Activated naive CD8-positive, alpha-beta T cell treated with anti-CD3 and anti-CD28 coated beads for 36 hours (primary cell): Measurements from ENCODE around the gene ASPHD1. TPM values are rescaled to one million over a fixed set of nuclear protein-coding genes. Genes with fewer than 3 reads are reported as not detected.
"Not testable (repeated sequence)": the region's sequence is repeated elsewhere in the genome, so short reads cannot be mapped to it uniquely, and the experiment has no call there.

Experiments used
- DNase-seq: peaks from one replicate; pipeline ENCODE4 v3.0.0; 2021
- H3K27ac Mint-ChIP-seq: one replicate; pipeline ENCODE4 v1.8.0; 2022; ENCODE audit warnings: mild to moderate bottlenecking, moderate library complexity, mixed read lengths
- H3K27me3 Mint-ChIP-seq: one replicate; pipeline ENCODE4 v1.8.0; 2022; ENCODE audit warnings: mild to moderate bottlenecking, mixed read lengths
- H3K36me3 Mint-ChIP-seq: one replicate; pipeline ENCODE4 v1.8.0; 2021; ENCODE audit warnings: mild to moderate bottlenecking, mixed read lengths
- H3K4me1 Mint-ChIP-seq: one replicate; pipeline ENCODE4 v1.8.0; 2021; ENCODE audit warnings: mixed read lengths
- H3K4me3 Mint-ChIP-seq: one replicate; pipeline ENCODE4 v1.8.0; 2022; ENCODE audit warnings: mild to moderate bottlenecking, moderate library complexity, mixed read lengths
- H3K9me3 Mint-ChIP-seq: one replicate; pipeline ENCODE4 v1.8.0; 2022; ENCODE audit warnings: mixed read lengths
- total RNA-seq, 2 experiments: library from RNA; stranded (reverse); gene quantifications; one replicate each; pipeline ENCODE4 v1.2.3, GENCODE V29; 2021

ASPHD1 gene
- total RNA-seq, 2 experiments from 2014 or later, result 1.3 to 2.0 TPM

DNA sequence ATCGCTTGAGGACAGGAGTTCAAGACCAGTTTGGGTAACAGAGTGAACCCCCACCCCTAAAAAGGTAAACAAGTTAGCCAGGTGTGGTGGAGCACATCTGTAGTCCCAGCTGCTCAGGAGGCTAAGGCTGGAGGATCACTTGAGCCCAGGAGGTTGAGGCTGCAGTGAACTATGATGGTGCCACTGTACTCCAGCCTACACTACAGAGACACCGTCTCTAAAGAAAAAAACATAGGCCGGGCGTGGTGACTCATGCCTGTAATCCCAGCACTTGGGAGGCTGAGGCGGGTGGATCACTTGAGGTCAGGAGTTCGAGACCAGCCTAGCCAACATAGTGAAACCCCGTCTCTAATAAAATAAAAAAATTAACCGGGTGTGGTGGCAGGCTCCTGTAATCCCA lies 31.2 kb upstream of the ASPHD1 start:
- not testable (repeated sequence) for H3K36me3 Mint-ChIP-seq, H3K4me1 Mint-ChIP-seq, DNase-seq, H3K27me3 Mint-ChIP-seq, H3K9me3 Mint-ChIP-seq, H3K27ac Mint-ChIP-seq, H3K4me3 Mint-ChIP-seq

DNA sequence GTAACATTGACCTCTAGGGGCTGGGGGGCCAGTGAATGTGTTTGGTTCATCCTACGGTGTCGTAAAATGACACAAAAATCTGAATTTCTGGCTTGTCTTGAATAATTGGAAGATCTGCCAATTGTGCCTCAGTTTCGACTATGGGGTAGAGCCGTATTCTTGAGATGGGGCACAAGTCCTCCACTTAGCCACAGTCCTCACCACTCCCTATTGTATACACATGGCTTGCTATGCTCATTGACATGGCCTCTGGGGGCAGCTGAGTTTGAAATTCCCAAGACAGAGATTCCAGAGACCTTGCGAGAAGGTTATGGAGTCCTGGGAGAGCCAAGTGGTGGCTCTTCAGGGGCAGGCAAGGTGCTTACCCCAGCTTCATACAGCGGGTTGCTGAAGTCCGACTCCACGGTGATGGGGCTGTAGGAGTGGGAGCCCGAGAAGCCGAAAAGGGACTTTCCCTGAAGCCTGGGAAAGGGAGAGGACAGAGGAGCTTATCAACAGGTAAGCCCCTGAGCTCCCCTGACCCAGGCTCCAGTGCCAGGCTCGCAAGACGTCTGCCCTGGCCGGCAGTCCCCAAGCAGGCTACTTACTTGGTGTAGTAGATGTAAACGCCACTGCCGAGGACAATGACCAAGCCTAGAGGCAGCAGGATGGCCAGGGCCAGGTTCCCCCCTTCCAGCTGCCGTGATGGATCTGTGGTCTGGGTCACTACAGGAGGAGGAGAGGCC lies 28.3 kb upstream of the ASPHD1 start:
- H3K36me3 Mint-ChIP-seq, result no peaks in the 10 kb centered on the region
- no peak overlapping the region for H3K4me3 Mint-ChIP-seq
- H3K9me3 Mint-ChIP-seq, result no peaks in the 10 kb centered on the region
- H3K27me3 Mint-ChIP-seq, result peaks cover 14% of the 10 kb centered on the region
- no peak overlapping the region for H3K27ac Mint-ChIP-seq
- DNase-seq, result no peak
- H3K4me1 Mint-ChIP-seq, result no peaks in the 10 kb centered on the region

DNA sequence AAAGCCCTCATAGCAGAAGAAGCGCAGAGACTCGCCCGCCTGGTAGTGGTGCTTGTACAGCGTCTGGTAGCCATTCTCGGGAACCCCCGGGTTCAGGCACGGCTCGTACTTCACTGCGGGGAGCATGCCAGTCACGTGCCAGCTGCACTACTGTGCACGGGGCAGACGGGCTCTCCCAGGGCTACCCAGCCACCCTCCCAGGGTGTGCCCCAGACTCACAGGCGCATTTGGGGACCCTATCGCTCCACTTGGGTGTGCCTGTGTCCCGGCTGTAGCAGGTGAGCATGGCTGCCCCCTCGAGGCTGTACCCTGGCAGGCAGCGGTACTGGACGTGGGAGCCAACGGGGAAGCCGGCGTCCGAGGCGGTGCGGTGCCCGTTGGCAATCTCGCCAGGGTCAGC lies 27.0 kb upstream of the ASPHD1 start:
- Mint-ChIP-seq H3K4me3 (no peak overlapping the region), H3K27me3 (peaks cover 28% of the 10 kb centered on the region), H3K9me3 (no peaks in the 10 kb centered on the region), H3K27ac (no peak overlapping the region), H3K4me1 (peaks cover 5% of the 10 kb centered on the region), H3K36me3 (no peaks in the 10 kb centered on the region)
- DNase-seq, result no peak

DNA sequence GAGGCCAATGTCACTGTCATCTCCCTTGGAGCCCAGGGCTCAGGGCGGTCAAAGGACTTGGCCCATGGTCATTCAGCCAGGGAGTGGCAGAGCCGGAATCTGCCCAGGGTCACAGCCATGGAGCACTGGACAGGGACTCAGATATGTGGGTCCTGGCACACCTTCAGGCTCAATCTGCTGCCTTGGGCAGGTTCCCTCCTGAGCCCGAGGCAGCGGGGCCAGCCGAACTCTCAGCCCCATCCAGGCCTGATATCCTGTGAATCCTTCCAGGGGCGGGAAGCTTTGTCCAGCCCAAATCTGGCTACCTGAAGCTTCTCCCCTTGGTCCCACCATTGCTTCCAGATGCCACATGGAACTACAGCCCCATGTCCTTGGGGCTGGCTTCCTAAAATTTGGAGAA lies 25.1 kb upstream of the ASPHD1 start:
- no peak overlapping the region for H3K27ac Mint-ChIP-seq
- H3K9me3 Mint-ChIP-seq, result no peaks in the 10 kb centered on the region
- no peaks in the 10 kb centered on the region for H3K36me3 Mint-ChIP-seq
- DNase-seq, result no peak
- no peak overlapping the region for H3K4me3 Mint-ChIP-seq
- H3K27me3 Mint-ChIP-seq, result peaks cover 37% of the 10 kb centered on the region
- H3K4me1 Mint-ChIP-seq, result peaks cover 5% of the 10 kb centered on the region

DNA sequence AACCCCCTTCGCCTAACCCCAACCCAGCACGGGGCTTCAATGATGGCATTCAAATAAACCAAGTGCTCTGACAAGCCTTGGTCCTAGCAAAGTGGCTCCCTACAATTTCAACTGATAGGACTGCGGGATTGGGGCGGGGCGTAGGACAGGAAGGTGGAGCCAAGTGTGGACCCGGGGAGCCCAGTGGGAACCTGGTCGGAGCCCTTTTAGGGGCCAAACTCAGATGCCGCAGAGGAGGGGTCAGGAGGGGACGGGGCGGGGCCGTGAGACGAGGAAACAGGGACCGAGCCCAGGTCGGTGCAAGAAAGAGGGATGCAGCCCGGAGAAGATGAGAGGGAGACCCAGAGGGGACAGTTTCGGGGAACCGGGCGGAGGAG lies 24.1 kb upstream of the ASPHD1 start:
- Mint-ChIP-seq H3K27ac (no peak overlapping the region), H3K27me3 (peaks cover 37% of the 10 kb centered on the region), H3K36me3 (no peaks in the 10 kb centered on the region), H3K9me3 (no peaks in the 10 kb centered on the region), H3K4me3 (peak overlapping the region; percentile 61), H3K4me1 (peaks cover 5% of the 10 kb centered on the region)
- no peak for DNase-seq

DNA sequence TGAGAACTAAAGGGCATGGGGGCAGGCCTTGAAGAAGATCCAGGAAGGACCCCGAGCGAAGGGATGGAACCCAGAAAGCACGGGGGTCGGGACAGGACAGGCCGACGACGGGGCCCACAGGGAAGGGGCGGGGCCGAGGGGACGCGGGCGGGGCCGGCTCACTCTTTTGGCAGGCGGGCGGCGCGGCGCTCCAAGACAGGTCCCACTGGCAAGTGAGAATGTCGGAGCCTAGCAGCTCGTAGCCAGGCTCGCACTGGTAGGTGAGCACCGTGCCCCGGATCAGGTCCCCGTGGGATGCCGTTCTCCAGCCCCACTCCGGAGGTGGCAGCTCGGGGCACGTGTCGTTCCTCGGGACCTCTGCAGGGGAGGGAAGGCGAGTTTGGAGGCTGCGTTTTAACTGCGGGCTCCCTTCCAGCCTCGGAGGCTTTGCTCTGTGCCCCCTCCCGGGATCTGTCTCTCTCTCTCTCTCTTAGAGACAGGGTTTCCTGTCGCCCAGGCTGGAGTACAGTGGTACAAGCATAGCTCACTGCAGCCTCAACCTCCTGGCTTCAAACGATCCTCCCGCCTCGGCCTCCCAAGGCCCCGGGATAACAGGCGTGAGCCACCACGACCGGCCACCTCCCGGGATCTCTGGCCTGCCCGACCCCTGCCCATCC lies 23.6 kb upstream of the ASPHD1 start:
- DNase-seq, result peak; percentile 39
- H3K36me3 Mint-ChIP-seq, result no peaks in the 10 kb centered on the region
- peaks cover 5% of the 10 kb centered on the region for H3K4me1 Mint-ChIP-seq
- H3K27me3 Mint-ChIP-seq, result peaks cover 37% of the 10 kb centered on the region
- H3K27ac Mint-ChIP-seq, result no peak overlapping the region
- H3K4me3 Mint-ChIP-seq, result peak overlapping the region; percentile 61
- H3K9me3 Mint-ChIP-seq, result no peaks in the 10 kb centered on the region

DNA sequence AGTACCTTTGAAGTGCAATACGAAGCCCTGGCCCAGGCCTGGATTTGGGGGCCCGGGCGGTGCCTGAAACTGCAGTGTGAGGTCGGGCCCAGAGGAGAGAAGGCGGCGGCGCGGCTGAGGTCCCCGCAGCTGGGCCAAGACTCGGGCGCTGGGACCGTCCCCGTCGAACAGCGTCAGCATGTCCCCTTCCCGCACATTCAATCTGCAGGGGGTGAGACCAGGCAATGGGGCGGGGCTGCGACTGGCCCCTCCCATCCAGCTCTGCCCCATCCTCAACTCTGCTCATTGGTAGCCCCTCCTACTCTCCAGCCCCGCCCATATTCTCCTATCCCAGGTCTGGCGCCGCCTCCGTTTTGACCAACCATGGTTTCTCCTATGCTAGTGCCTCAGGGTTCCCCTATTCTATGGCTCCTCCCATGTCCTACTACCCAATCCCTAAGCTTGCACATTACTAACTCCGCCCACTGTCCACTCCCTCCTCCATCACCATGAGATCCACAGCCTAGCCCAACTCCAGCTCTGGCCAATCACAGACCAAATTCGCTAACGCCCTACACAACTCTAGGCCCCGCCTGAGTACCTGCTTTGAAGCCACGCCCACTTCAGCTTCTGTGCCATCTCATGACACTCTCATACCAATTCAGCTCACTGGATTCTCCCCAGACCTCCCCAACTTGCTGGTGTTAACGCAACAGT lies 22.9 kb upstream of the ASPHD1 start:
- peak overlapping the region; percentile 25 for H3K4me3 Mint-ChIP-seq
- DNase-seq, result peak; percentile 59
- H3K27me3 Mint-ChIP-seq, result peaks cover 37% of the 10 kb centered on the region

DNA sequence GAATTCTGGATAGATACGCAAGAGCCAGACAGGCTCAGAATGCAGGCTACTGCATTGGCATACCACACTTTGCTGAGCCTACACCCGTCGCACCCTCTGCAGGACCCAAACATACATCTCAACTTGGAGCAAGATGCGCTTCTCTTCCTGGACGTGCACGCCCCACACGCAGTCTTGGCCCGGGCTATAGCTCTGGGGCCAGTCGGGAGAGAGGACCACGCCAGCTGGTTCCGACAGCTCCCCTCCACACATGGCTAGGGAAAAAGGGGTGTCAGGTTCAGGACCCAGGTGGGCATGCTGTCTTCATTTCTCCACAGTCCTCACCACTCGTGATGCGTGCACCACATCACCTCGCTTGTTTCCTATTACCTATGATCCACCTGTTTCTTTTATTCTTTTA lies 22.1 kb upstream of the ASPHD1 start:
- no peaks in the 10 kb centered on the region for H3K36me3 Mint-ChIP-seq
- peaks cover 5% of the 10 kb centered on the region for H3K4me1 Mint-ChIP-seq
- peaks cover 42% of the 10 kb centered on the region for H3K27me3 Mint-ChIP-seq
- no peak overlapping the region for H3K4me3 Mint-ChIP-seq
- DNase-seq, result no peak
- H3K9me3 Mint-ChIP-seq, result no peaks in the 10 kb centered on the region
- H3K27ac Mint-ChIP-seq, result no peak overlapping the region

More for the DNA sequence above, 22.9 kb upstream of the ASPHD1 start:
- Mint-ChIP-seq H3K9me3 (no peaks in the 10 kb centered on the region), H3K36me3 (no peaks in the 10 kb centered on the region), H3K27ac (no peak overlapping the region), H3K4me1 (peaks cover 5% of the 10 kb centered on the region)

DNA sequence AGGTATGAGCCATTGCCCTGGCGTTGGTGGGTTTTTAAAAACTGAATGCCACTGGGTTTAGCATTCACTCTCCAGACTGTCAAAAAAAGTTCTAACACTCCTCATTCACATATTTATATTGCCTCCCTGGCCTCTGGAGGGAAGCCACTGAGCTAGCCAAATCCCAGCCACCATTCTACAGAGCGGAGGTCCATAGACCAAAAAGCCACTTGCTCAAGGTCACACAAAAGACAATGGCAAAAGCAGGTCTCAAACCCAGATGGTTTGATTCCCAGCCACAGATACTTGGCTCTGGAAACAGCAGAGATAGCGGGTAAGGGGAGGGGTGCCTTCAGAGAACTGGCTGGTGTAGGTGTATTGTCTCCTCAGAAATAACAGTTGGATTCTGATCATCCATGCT lies 19.2 kb upstream of the ASPHD1 start:
- H3K9me3 Mint-ChIP-seq, result no peaks in the 10 kb centered on the region
- DNase-seq, result no peak
- H3K4me3 Mint-ChIP-seq, result no peak overlapping the region
- peaks cover 5% of the 10 kb centered on the region for H3K4me1 Mint-ChIP-seq
- H3K27ac Mint-ChIP-seq, result no peak overlapping the region
- H3K36me3 Mint-ChIP-seq, result no peaks in the 10 kb centered on the region
- H3K27me3 Mint-ChIP-seq, result peaks cover 38% of the 10 kb centered on the region

DNA sequence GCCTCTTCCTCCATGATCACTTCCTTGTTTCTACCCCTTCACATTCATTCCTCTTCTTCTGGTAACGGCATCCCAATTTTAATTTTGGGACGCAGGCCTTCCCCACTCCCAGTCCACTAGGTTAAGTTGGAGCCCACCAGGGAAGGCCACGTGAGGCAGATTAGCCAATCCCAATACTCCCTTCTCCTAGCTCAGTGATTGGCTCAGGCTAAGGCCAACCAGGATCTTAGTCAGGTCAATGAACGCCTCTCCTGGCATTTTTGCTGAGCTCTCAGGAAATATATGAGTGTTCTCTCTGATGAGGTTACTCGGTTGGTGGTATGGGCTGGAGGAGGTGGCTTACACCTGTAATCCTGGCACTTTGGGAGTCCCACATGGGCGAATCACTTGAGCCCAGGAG lies 16.3 kb upstream of the ASPHD1 start:
- no peak for DNase-seq
- no peak overlapping the region for H3K4me3 Mint-ChIP-seq
- no peaks in the 10 kb centered on the region for H3K9me3 Mint-ChIP-seq
- peaks cover 12% of the 10 kb centered on the region for H3K27me3 Mint-ChIP-seq
- H3K27ac Mint-ChIP-seq, result no peak overlapping the region
- no peaks in the 10 kb centered on the region for H3K4me1 Mint-ChIP-seq
- no peaks in the 10 kb centered on the region for H3K36me3 Mint-ChIP-seq

DNA sequence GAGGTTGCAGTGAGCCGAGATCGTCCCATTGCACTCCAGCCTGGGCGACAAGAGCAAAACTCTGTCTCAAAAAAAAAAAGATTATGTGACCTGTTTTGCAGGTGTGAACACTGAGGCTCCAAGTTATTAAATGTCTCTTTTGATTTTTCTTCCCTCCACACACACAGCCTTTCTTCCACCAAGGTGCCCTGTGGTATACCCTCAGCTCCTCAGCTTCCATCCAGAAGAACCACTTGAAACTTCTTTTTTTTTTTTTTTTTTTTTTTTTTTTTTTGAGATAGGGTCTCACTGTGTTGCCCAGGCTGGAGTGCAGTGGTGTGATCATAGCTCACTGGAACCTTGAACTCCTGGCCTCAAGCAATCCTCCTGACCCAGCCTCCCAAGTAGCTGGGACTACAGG lies 10.9 kb upstream of the ASPHD1 start:
- not testable (repeated sequence) for DNase-seq, H3K27me3 Mint-ChIP-seq, H3K9me3 Mint-ChIP-seq, H3K36me3 Mint-ChIP-seq, H3K4me1 Mint-ChIP-seq, H3K4me3 Mint-ChIP-seq, H3K27ac Mint-ChIP-seq

DNA sequence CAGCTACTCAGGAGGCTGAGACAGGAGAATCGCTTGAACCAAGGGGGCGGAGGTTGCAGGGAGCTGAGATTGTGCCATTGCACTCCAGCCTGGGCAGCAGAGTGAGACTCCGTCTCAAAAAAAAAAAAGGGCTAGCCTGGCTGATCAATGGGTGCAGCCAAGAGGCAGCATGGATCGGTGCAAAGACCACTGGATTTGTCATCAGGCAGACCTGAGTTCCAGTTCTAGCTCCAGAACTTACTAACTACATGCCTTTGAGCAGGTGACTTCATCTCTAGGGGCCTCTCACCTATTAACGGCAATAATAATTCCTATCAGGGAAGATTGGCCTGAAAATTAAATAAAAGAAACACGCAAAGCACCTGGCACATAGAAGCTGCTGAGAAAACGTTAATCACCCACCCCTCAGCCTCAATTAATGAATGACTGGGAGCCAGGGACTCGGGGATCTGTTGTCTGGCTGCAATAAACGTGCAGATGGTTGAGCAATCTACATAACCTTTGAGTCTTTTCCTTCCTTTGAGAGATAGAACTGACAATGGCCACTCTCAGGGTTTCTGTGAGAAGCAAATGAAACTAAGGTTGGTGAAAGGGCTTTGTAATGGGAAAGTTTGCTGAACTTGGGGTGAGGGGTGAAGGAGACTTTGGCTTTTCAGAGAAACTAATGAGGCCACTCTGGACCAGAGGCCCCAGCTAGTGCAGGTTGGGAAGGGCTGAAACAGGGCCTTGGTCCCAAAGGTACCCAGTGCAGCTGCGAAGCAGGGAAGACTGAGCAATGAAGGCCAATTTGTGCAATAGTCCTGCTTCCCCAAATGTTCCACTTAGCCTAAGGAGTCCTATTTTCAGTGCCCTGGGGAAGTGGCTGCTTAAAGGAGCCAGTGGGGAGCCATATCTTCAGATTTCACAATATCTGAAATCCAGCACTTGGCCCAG lies 8.5 kb upstream of the ASPHD1 start:
- Mint-ChIP-seq H3K4me1 (no peaks in the 10 kb centered on the region), H3K4me3 (no peak overlapping the region), H3K36me3 (no peaks in the 10 kb centered on the region), H3K27ac (no peak overlapping the region), H3K9me3 (no peaks in the 10 kb centered on the region), H3K27me3 (peaks cover 11% of the 10 kb centered on the region)
- DNase-seq, result no peak

DNA sequence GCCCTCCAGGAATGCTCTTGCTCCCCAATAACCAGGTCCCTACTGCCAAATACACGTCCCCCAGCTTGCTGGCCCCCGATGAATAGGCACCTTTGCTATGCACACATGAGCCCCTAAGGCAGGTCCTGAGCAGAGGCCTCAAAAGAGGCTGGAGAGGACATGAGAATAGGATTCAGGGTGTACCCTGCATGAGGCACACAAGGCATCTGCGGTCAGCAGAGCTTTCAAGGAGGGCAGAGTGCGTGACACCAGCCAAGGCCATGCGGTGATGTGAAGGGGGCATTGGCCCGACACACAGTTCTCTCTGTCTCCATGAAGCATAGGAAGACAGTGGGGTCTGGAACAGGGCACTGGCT lies 7.9 kb upstream of the ASPHD1 start:
- Mint-ChIP-seq H3K9me3 (no peaks in the 10 kb centered on the region), H3K36me3 (no peaks in the 10 kb centered on the region), H3K4me1 (no peaks in the 10 kb centered on the region), H3K27ac (no peak overlapping the region), H3K4me3 (no peak overlapping the region), H3K27me3 (peaks cover 15% of the 10 kb centered on the region)
- no peak for DNase-seq

DNA sequence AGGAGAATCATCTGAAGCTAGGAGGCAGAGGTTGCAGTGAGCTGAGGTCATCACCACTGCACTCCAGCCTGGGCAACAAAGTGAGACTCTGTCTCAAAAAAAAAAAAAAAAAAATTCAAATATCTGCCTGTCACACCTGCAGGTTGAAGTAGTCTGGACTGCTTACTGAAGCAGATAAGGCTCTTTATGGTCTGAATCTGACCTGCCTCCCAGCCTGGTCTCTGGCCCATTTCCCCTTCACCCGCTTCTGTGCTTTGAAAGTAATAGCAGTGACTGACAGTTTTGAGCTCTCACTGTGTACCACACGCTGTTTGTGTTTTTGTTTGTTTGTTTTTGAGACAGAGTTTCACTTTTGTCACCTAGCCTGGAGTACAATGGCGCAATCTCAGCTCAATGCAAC lies 6.7 kb upstream of the ASPHD1 start:
- Mint-ChIP-seq H3K4me3 (no peak overlapping the region), H3K27ac (no peak overlapping the region), H3K36me3 (no peaks in the 10 kb centered on the region), H3K27me3 (peaks cover 27% of the 10 kb centered on the region), H3K4me1 (peaks cover 3% of the 10 kb centered on the region), H3K9me3 (no peaks in the 10 kb centered on the region)
- no peak for DNase-seq

DNA sequence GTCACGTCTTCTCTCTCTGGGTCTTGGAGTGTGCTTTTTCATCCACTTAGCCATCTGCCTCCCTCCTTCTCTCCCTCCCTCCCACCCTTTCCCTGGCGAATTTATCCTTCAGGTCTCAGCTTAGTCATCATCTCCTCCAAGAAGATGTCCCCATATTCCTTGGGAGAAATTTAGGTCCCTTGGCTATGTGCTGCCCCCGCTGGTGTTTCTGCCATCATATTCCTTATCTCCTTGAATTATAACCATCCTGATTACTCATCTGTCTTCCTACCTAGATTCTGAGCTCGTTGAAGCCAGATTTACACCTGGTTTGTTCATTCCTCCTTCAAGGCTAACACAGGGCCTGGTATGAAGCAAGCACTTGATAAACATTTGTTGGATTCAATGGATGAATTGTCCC lies 5.9 kb upstream of the ASPHD1 start:
- H3K27ac Mint-ChIP-seq, result no peak overlapping the region
- H3K4me1 Mint-ChIP-seq, result peaks cover 5% of the 10 kb centered on the region
- peaks cover 35% of the 10 kb centered on the region for H3K27me3 Mint-ChIP-seq
- no peak overlapping the region for H3K4me3 Mint-ChIP-seq
- no peaks in the 10 kb centered on the region for H3K9me3 Mint-ChIP-seq
- DNase-seq, result no peak
- no peaks in the 10 kb centered on the region for H3K36me3 Mint-ChIP-seq
